ENCODE results near the gene SOCS4.

- TF ChIP-seq, protein P1, sequence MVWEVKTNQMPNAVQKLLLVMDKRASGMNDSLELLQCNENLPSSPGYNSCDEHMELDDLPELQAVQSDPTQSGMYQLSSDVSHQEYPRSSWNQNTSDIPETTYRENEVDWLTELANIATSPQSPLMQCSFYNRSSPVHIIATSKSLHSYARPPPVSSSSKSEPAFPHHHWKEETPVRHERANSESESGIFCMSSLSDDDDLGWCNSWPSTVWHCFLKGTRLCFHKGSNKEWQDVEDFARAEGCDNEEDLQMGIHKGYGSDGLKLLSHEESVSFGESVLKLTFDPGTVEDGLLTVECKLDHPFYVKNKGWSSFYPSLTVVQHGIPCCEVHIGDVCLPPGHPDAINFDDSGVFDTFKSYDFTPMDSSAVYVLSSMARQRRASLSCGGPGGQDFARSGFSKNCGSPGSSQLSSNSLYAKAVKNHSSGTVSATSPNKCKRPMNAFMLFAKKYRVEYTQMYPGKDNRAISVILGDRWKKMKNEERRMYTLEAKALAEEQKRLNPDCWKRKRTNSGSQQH (CRISPR knock-in tag; IDR thresholded peaks at IDR 0.05; ENCODE audit: low read depth) = no peak
- no peak for TF ChIP-seq JUN (CRISPR knock-in tag; IDR thresholded peaks at IDR 0.05)
These were observed 22.0 kb upstream of the SOCS4 start for GRCh38 chr14:55005071-55005470.
